Astrocyte of the spinal cord (primary cell): Measurements from ENCODE around the gene WDR87.

Source experiments
- DNase-seq: peaks from one replicate; pipeline ENCODE4 v3.0.0; 2011; ENCODE audit warnings: low read depth, low spot score
- H3K4me3 ChIP-seq: 2 replicates; pipeline ENCODE4 v1.5.1; 2011; ENCODE audit warnings: low read depth, mild to moderate bottlenecking, low read length, moderate library complexity
- CTCF ChIP-seq: IDR thresholded peaks from 2 replicates; pipeline ENCODE4 v1.5.1; 2012; ENCODE audit warnings: low read depth, mild to moderate bottlenecking, low read length, inconsistent platforms
- in situ Hi-C: cut with HindIII; loops from 2 replicates; pipeline ENCODE4 v1.10.0; 2017; ENCODE audit warnings: low sequenced_read_pairs

Gene WDR87

GRCh38 chr19:37906869-37907734 lies 708 bp upstream of the WDR87 start, which contains the start of gene SIPA1L3:
Gene SIPA1L3, plus strand, starts transcription at chr19:37907208. Its CDS starts 174,358 bp downstream, at chr19:38081566.
- no peak for TF ChIP-seq CTCF
- H3K4me3 ChIP-seq: peak within 1 kb of the TSS; percentile 90
- DNase-seq: peak; percentile 98
- in situ Hi-C loops: no loop called here

- in situ Hi-C loops: no loop called here
- H3K4me3 ChIP-seq: no peak overlapping the region
- no peak for TF ChIP-seq CTCF
- DNase-seq: no peak
These were observed 3.3 kb downstream of the WDR87 start for GRCh38 chr19:37903096-37903495.

GRCh38 chr19:37902668-37903067 lies 3.7 kb downstream of the WDR87 start:
- no peak overlapping the region for H3K4me3 ChIP-seq
- in situ Hi-C loops: no loop called here
- peak; percentile 76 for DNase-seq
- peak; percentile 79 for TF ChIP-seq CTCF

GRCh38 chr19:37899966-37900365 lies 6.4 kb downstream of the WDR87 start:
- no peak overlapping the region for H3K4me3 ChIP-seq
- in situ Hi-C loops: no loop called here
- no peak for TF ChIP-seq CTCF
- DNase-seq: no peak

GRCh38 chr19:37899453-37899852 lies 6.9 kb downstream of the WDR87 start:
- no peak overlapping the region for H3K4me3 ChIP-seq
- DNase-seq: no peak
- no peak for TF ChIP-seq CTCF
- in situ Hi-C loops: no loop called here

- in situ Hi-C loops: no loop called here
- TF ChIP-seq CTCF: no peak
- H3K4me3 ChIP-seq: no peak overlapping the region
- DNase-seq: no peak
These were observed 10.2 kb downstream of the WDR87 start for GRCh38 chr19:37896180-37896579.
